GM15510 (cell line): ENCODE results near the gene HEATR3.

Experiments used
- POLR2A ChIP-seq: IDR thresholded peaks from 3 replicates; pipeline ENCODE4 v1.6.1; 2011; ENCODE audit warnings: borderline replicate concordance; ENCODE audit not compliant: insufficient read length; ENCODE audit errors: extremely low read depth

The HEATR3 gene

DNA sequence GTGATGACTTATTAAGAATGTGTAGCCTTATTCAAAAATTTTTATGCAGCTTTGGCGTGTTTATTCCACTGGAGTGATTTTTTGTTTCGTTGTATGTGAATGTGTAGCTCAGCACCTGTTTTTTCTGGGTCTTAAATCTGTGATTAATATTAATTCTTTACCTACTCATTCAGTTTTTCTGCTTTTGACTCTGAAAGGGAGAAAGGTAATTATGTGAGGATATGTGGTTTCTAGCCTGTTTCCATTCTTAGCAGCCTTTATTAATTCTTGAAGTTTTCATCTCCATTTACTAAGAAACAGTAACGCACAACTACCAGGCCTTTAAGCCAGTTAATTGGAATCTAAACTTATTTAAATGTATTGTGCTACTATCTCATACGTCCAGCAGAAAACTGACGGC is 7.0 kb downstream of the HEATR3 start:
- TF ChIP-seq POLR2A: no peak

DNA sequence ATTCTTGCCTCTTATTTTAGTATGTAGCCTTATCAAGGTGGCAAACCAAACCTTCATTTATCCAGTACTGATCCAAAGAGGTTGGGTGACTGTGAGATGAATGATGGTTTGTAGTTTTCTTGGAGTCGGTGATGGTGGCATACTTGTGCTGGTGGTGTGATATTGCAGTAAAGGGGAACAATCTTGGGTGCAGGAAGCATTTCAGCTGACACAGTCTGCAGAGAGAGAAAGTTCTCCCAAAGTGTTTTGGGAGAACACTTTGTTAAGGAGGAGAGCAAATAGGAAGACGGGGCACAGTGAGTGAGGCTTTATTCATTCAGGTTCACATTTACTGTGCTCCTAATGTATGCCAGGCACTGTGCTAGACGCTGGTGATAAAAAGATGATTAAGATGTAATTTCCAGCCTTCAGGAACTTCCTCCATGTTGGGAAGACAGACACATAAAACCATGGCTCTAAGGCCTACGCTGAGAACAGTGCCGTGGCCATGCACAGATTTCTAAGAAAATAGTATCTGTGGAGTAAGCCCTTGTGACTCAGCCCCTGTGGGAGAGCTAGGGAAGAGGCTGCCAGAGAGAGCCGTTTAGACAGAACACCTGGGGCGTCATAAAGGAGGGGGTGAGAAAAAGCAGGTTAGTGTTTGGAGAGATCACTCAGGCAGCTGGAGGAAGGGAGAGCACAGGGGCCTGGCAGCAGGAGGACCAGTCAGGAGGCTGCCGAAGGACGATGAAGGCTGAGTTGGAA is 13.8 kb downstream of the HEATR3 start:
- TF ChIP-seq POLR2A: no peak

DNA sequence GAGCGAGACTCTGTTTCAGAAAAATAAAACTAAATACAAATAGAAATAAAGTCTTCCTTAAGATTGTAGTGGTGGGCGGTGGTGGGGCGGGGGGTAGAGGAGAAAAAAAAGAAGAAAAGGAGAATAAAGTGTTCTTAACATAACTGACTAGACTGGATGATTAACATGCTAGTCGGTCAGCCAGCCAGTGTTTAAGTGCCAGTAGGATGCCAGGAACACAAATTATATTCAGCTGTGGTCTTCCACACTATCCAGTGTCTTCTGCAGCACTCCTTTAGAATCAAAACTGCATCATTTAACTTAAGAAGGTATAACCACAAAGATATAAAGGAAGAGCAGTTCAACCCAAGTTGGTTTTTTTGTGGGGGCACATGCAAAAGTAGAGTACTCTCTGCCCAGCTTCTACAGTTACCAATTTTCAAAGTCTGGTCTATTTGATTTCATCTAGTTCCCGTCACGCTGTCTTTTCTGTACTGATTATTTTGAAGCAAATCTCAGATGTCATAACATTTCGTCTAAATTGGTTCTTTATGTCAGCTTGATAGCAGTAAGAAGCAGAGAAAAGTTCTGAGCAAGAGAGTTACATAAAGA is 15.8 kb downstream of the HEATR3 start:
- no peak for TF ChIP-seq POLR2A

DNA sequence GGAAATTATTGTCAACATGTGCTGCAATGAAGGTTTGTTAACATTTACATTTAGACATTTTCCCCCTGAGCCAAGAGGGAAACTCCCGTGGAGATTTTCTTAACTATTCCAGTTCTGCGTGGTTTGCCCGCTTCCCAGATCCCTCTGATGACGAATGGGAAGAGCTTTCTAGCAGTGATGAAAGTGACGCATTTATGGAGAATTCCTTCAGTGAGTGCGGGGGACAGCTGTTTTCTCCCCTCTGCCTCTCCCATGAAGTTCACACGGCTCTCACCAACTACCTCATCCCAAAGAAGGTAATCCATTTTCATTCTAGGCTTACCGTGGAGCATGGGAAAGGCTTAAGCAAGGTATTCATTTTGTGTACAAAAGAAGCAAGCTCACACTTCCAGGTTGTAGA is 18.2 kb downstream of the HEATR3 start:
- TF ChIP-seq POLR2A: no peak

DNA sequence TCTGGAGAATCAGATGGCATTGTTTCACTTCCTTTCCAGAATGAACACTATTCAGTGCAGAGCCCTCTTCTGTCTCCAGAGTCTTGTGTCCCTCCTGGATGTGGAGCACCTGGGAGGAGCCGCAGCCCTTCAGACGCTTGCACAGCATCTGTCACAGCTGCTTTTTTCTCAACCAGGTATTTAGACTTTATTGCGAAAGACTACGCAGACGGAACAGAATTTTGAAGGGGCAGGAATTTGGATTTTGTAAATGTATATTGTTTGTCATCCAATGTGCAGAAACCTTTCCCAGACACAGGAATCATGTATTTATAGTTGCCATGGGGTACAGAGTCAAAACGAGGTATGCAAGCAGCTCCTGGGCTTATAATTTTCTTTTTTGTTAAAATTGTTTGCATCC is 20.4 kb downstream of the HEATR3 start:
- no peak for TF ChIP-seq POLR2A

DNA sequence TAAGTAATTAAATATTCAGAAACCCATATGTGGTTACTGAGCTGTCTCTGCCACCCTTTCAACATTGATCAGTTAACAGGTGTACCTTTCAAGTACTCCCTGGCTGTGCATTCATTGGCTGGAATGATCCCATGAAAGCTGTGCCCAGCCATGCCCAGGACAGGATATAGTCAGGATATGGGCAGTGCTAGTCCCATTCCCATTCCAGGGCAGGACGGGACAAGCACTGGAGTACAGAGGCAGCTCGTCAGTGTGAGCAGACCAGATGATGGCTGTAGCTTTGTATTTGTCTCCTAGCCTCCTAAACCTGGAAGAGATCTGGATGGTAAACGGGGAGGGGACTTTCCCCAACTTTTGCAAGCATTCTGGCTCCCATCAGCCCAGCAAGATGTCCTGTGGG is 22.5 kb downstream of the HEATR3 start:
- no peak for TF ChIP-seq POLR2A

DNA sequence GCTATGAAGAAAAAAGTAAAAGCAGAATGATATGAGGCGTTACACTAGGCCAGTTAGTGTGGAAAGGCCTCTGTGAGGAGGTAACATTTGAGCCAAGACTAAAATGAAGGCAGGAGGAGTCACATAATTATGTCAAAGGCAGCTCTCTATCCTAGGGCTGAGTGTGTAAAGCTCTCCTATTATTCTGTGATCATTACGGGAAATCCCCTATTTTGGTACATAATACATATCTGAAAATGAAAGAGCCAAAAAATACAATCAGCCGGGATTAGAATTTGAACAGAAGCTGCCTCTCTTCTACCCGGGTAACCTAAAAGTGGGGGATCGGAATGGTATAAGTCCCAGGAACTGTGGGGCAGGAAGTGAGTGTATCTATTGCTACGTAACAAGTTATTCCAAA is 27.1 kb downstream of the HEATR3 start:
- no peak for TF ChIP-seq POLR2A

DNA sequence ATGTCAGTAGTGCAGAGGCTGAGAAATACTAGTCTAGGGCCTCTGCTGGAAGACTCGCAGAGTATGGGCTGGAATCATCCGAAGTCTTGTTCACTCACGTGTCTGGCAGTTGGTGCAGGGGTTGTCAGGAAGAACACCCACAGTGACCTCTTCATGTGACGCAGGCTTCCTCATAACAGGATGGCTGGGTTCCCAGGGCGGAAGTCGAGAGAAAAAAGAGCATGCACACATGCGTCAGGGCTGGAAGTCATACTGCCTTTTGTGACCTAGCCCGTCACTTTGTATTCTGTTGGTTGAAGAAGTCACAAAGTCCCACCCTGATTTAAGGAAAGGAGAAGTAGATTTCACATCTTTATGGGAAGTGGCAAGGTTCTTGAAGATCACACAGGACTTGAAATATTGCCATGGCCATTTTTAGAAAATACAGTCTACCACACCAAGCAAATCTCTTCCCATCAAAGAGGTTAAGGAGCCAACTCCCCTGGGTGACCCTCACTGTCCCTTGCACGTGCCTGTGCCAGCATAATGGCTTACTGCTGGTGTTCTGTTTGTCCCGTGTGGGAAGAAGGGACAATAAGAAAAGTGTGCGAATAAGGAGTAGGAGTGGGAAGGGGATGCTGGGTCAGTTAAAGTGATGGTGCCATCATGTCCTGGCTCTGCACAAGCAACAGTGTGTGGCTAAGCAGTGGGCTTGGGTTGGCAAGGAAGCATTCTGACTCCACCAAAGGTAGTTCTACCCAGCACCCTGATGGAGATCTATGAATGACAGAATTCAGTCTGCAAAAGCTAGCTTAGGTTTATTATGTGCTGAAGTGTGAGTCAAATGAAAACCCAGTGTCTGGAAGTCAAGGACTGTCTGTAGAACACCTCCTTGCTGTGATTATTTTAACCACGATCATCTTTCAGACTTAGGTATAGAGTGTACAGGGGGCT is 28.1 kb downstream of the HEATR3 start:
- no peak for TF ChIP-seq POLR2A

DNA sequence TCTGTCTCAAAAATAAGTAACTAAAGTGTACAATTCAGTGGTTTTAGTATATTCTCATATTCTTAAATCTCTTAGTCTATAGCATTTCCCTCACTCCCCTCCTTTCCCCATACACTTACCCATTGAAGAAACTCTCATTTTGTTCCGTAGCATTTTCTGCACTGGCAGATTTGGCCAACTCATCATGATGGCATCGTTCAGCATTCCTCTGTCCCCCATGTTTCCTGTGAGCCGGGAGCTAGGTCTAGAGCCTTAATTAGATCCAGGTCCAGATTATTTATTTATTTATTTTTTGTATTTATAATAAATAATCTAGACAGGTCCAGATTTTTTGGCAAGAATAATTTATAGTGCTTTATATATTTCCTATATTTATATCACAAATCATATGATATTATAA is 31.0 kb downstream of the HEATR3 start:
- no peak for TF ChIP-seq POLR2A

DNA sequence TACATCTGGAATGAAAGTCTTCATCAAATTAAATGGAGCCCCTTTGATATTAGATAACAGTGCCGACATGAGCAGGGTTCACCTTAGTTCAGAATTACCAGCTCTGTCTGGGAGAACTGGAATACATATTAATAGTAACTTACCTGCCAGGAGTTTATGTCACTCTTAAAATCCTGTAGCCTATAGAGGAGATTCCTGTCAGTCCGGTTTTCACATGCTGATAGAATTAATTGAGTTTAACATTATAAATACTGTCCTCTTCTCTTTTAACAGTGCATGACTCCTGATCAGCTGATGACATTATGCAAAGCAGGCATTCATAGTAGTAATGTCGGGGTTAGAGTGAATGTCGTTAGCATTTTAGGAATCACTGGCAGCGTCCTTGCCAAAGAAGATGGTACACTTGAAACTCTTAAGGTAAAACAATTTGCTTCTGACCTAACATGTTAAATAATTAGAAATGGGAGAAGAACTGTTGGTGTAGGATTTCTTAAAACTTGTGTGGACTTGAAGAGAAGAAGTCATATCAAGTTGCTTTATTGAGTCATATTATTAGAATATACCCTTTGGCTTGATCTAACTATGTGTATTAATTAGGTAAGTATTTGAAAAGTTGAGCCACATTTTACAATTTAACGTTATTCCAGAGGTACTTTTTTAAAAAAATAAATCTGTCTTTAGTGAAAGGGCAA is 34.3 kb downstream of the HEATR3 start:
- TF ChIP-seq POLR2A: no peak

DNA sequence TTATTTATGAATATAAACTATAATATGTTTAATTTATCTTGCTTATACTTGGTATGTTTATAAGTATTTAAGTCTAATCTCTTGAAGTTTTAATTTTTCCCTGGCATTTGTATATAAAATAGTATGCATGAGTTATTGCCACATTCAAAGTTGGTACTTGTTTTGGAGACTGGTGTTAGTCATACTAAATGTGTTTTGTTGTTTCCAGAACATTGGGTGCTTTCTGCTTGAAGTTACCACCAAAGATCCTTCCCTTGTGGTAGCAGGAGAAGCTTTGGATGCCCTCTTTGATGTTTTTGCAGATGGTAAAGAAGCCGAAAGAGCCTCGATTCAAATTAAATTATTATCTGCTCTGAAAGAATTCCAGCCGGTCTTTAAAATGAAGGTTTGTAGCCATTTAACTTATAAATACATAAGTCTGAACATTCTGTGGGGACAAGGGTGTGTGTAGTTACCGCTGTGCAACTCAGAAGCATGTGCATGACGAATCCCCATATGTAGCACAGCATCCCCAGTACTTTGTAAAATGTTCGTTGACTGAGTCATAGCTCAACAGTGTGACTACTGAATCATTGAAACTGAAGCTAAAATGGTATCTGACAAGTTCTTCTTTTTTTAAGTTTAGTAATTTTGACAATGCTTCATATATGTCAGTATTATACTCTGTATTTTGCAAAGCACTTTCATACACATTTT is 36.4 kb downstream of the HEATR3 start:
- no peak for TF ChIP-seq POLR2A

DNA sequence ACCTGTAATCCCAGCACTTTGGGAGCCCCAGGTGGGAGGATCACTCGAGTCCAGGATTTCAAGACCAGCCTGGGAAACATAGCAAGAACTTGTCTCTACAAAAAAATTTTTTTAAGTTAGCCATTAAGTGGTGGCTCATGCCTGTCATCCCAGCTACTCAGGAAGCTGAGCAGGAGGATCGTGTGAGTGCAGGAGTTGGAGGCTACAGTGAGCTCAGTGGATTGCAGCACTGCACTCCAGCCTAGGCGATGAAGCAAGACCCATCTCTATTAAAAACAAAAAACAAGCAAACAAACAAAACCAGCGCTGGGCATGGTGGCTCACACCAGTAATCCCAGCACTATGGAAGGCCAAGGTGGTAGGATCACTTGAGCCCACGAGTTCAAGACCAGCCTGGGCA is 38.0 kb downstream of the HEATR3 start:
- TF ChIP-seq POLR2A: no peak

DNA sequence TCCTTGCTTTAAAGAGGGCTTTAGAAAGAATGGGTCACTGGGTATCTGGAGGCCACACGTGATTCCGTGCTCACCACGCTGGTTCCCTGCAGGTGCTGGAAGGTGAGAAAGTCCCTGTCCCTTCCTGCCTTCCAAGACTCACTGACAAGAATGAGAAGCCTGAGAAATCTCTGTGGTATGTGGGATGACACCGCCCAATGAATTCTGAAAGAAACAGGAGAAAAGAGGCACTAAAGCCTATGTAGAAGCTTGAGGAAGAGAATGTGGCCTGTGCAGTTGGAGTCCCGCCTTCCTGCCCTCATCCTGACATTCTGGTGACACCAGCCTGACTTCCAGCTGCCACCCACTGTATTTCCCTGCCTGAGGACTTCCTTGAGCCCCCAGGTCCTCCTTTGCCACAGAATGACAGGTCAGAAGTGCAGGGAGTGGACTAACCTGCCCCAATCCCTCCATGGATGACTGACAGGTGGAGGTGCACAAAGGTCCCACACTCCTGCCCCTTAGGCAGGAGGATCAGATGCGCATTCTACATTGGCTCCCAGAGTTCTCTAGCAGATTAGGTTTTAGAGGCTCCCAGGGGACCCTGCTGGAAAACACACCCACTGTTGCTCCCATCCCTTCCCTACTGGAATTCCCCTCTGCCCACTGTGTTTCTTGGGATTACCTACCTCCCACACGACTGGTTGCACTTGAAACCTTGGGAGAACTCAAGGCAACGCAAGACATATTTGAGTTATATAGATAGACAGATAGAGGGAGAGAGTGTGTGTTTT is 48.8 kb downstream of the HEATR3 start:
- no peak for TF ChIP-seq POLR2A

DNA sequence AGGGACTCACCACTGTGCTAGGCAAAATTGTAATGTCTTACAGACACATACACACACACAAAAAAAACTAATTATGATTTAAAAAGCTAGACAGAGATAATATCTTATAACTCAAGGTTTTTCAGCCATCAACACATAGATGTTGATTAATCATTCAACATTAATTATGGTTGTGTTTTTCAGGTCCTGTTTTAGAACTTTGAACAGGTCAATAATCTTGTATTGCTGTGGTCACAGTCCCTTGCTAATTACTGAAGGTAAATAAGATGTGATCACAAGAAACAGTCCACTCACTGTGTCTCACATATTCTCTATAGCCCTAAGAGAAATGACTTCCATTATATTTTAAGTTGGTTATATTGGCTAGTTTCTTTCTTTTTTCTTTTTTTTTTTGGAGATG is 54.9 kb downstream of the HEATR3 start:
- TF ChIP-seq POLR2A: no peak
